HepG2 (cell line): Measurements from ENCODE around the gene NINJ2. TPM values are rescaled to one million over a fixed set of nuclear protein-coding genes. Genes with fewer than 3 reads are reported as not detected.

Source experiments
- ATF4 ChIP-seq, 2 experiments: fragments of 450-650 bp in 1 of 2; sonication (generic) in 1 of 2; formaldehyde crosslinking; IDR thresholded peaks; 2 replicates each; pipeline versions ENCODE4 v1.5.0 to v1.8.0; 2020 to 2022; ENCODE audit warnings: mild to moderate bottlenecking in 1 of 2, missing genetic modification reagents in 1 of 2
- E2F2 ChIP-seq: sonication (generic); formaldehyde crosslinking; IDR thresholded peaks from 2 replicates; pipeline ENCODE4 v1.4.0; 2020; ENCODE audit warnings: missing genetic modification reagents, borderline replicate concordance
- MAFF ChIP-seq: IDR thresholded peaks from 2 replicates; pipeline ENCODE4 v1.6.1; 2011; ENCODE audit warnings: low read depth, low read length, improper control_type of control experiment
- SNRNP70 ChIP-seq: fragments of 200-400 bp; formaldehyde crosslinking; IDR thresholded peaks from 2 replicates; pipeline ENCODE4 v1.6.1; 2017; ENCODE audit warnings: mild to moderate bottlenecking, low read depth, low read length, moderate library complexity
- SRY ChIP-seq: sonication (generic); formaldehyde crosslinking; IDR thresholded peaks from 2 replicates; pipeline ENCODE4 v1.8.0; 2022; ENCODE audit warnings: mild to moderate bottlenecking, missing genetic modification reagents
- UBTF ChIP-seq: sonication (generic); formaldehyde crosslinking; IDR thresholded peaks from 2 replicates; pipeline ENCODE4 v1.4.0; 2020; ENCODE audit warnings: mild to moderate bottlenecking, missing genetic modification reagents
- ZC3H13 ChIP-seq: sonication (generic); formaldehyde crosslinking; IDR thresholded peaks from 2 replicates; pipeline ENCODE4 v1.8.1; 2023; ENCODE audit warnings: mild to moderate bottlenecking, missing genetic modification reagents, moderate library complexity
- ZNF318 ChIP-seq: sonication (generic); formaldehyde crosslinking; IDR thresholded peaks from 2 replicates; pipeline ENCODE4 v1.4.0; 2020; ENCODE audit warnings: mild to moderate bottlenecking, missing genetic modification reagents
- ZNF580 ChIP-seq: IDR thresholded peaks from 2 replicates; pipeline ENCODE4 v1.6.1; 2016; ENCODE audit warnings: low read depth, borderline replicate concordance
- ZNF878 ChIP-seq: sonication (generic); formaldehyde crosslinking; IDR thresholded peaks from 2 replicates; pipeline ENCODE4 v1.8.1; 2023; ENCODE audit warnings: mild to moderate bottlenecking, missing genetic modification reagents, moderate library complexity
- ZNF891 ChIP-seq: sonication (generic); formaldehyde crosslinking; IDR thresholded peaks from 2 replicates; pipeline ENCODE4 v1.5.0; 2020; ENCODE audit warnings: mild to moderate bottlenecking, missing genetic modification reagents
- polyA plus RNA-seq, 8 experiments: library from polyadenylated mRNA; depleted of rRNA in 3 of 8; stranded (reverse) in 7 of 8; unstranded in 1 of 8; fragments of >200 nt; fragmentation: Illumina TruSeq in 4 of 8; extraction: Trizol in 4 of 8; gene quantifications; 2 replicates each; pipeline versions ENCODE4 v1.2.1 to v1.2.3, GENCODE V29; 2011 to 2016; ENCODE audit warnings: low read depth in 4 of 8, missing spikeins in 1 of 8, mixed read lengths in 1 of 8; ENCODE audit not compliant: insufficient read depth in 1 of 8
- total RNA-seq, 5 experiments: library from RNA; depleted of rRNA; stranded (reverse); fragments of >200 nt; fragmentation: Illumina TruSeq; extraction: Trizol; gene quantifications; 2 replicates each; pipeline ENCODE4 v1.2.3, GENCODE V29; 2016; ENCODE audit warnings: low read depth in 1 of 5

Gene NINJ2
- total and polyA plus RNA-seq, 2 of the 13 experiments (the other 11 are each of a cell fraction or from before 2014, with no cell fraction given): 0.62 to 3.8 TPM

GRCh38 chr12:583251-583869, 79.9 kb downstream of the NINJ2 start (continued):
- no peak for TF ChIP-seq MAFF
- no peak for TF ChIP-seq ATF4 (CRISPR knock-in tag; IDR thresholded peaks at IDR 0.05)
- TF ChIP-seq SNRNP70: no peak
- peak; percentile 67 for TF ChIP-seq ZNF891 (CRISPR knock-in tag)
- no peak for TF ChIP-seq ZC3H13
- TF ChIP-seq UBTF (CRISPR knock-in tag): peak; percentile 62
- no peak for TF ChIP-seq ZNF318 (CRISPR knock-in tag)
- TF ChIP-seq ZNF878 (CRISPR knock-in tag): peak; percentile 70; the same call in 1 of the 2 replicates
- TF ChIP-seq ZNF580 (CRISPR knock-in tag): 0 out of 2 replicates have a peak, but pooled peaks have one; percentile 50
- TF ChIP-seq E2F2 (CRISPR knock-in tag): no peak
- peak; percentile 74 for TF ChIP-seq SRY (CRISPR knock-in tag)
